Measurements from ENCODE around the gene ARHGAP26.

ARHGAP26 gene

DNA sequence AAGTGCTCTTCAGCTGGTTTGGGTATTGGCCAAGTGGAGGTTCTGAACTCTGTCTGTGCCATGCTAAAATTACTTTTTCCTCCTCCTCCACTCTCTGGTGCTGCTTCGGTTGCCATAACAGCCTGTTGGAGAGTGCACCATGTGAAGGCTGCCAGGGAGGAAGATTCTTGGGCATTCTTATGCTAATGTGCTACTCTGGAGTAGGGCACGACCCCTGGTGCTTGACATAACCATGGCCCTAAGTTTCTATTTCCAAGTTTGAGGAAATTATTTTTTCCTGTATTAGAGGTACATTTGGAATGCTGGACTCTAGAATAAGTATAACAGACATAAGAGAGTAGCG lies 111.6 kb downstream of the ARHGAP26 start:
- DNase-seq = no peak

DNA sequence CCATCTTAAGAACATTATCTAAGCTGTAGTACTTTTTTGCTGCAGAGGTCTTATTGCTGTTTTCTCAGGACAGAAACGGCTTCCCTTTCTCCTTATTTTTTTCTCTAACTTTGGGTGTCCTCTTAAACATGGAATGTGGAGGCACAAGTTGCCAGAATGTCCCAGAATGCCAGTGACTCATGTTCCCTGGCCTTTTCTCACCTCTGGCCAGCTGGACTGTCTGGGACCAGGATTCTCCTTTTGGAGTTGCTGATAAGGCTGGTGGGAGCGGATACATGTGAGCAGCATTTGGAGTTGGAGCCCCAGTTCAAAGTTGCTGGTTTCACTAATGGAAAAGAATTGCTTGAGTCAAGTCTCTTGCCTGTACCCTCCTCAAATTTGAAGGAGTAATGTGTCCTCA lies 112.8 kb downstream of the ARHGAP26 start:
- DNase-seq = no peak

DNA sequence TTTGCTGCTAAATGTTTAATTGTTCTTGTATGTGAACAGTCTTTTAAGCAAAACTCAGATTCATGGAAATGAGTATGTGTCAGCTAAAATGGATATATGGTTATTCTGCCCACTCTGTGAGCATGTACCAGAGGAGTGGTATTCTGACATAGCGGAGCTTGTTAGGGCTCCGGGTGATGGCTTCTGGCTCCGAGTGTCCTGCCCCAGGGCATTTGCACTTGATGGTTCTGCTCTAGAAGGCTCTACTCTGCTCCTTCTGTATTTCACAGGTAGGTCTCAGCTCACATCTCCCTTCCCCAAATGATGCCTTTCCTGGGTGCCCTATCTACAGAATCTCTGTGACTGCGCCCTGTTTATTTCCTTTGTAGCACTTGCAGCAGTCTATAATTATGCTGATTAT lies 113.3 kb downstream of the ARHGAP26 start:
- no peak for DNase-seq

DNA sequence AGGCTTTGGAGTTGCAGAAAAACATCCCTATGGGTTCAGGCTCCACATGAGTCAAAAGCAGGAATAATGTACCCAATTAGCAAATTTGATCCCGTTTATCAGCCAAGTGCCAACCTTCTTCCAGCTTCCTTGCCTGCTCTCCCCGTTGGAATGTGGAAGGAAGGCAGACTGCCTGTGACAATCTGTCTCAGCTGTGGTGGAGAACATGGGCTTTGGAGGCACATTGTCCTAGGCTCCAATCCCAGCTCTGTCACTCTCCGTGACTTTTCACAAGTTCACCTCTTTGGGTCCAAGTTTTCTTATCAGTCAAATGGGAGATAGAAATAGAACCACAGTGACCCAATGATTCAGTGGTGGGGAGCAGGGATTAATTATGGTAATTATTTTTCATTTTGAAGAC lies 113.9 kb downstream of the ARHGAP26 start:
- no peak for DNase-seq

DNA sequence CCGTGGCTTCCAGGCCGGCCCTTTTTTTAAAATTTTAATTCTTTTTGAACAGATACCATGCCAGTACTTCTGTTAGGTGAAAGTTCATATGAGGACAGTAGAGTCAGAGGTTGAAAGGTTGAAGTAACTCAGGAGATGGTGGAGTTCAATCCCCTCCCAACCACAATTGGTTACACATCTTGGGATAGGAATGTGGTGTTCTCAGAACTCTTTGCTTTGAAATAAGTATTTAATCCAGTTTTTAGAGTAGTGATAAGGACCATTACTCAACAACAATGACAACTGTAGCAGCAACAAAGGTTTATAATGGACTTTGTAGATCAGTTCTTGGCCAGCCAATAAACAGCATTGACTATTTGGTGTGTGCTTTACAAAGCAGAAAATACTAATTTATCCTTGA lies 116.0 kb downstream of the ARHGAP26 start:
- DNase-seq = no peak

DNA sequence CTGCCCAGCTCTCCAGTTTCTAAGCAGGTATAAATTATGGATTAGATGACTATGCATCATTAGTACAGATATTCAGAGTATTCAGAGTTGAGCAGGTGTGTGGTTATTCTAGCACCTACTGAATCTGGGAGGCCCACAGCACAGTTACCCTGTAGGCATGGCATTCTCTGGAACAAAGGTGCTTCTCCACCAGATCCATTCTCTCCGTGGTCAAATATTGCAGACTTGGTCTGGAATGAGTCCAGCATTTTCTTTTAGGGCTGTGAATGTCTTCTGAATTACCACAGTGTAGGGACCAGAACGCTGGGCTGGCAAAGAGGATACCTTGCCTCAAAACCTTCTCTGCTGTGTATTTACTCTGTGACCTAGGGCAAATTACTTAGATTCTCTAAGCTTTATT lies 116.8 kb downstream of the ARHGAP26 start:
- DNase-seq = no peak

DNA sequence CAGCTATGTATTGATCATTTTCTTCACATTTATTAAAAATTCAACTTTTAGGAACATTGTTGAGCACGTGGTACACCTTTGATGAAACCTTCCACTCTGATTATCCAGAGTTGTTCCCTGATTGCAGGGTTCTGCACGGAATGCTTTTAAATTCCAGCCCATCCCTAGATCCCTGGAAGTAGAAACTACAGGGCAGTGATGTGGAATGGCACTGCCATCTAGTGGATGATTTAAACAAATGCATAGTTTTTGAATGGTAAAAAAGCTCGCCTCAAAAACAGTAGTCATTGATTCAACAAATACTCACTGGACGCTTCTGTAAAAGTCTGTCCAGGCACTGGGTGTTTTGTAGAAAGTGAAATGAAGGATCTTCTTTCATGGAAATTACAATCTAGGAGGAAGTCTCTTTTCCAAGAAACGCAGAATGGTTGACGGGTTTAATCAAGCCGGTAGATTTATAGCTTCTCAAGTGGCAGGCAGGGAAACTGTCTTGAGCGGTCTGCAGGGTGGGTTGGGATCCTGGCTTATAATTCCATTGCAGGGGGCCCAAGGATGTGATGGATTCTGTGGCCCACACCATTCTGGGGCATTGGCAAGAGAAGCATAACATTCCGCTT lies 118.4 kb downstream of the ARHGAP26 start:
- DNase-seq = peak; percentile 39

DNA sequence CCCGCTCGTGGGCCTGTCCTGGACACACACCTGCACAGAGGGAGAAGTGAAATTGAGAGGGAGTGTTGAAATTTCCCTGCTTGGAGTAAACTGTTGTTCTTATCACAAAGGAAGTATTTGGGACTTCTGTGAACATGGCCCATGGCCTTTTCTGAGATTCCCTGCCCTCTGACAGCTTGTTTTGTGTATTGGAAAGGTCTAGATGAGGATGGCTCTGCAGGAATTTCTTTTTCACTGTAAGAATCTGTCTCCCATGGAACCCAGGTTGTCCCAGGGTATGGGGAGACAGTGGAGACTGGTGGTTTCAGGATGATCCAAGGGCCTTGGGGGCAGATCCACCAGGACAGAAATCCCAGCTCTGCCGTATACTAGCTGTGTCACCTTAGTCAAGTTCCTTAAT lies 121.8 kb downstream of the ARHGAP26 start:
- DNase-seq = no peak

DNA sequence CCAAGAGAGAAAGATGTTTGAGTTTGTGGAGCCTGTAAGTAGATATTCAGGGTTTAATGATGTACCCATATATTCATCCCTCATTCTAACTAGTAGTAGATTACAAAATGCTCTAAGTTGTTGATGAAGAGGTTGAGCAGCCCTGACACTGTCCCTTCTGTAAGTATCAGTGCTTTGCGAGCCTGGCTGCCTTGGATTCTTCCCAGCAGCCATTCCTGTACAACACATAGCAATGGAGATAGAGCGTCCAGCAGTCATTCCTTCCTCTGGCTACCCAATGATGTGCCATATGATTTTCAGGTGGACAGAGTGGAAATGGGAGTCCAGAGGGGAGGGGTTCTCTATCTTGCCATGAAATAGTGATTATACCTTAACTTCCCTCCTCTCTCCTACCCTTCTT lies 124.1 kb downstream of the ARHGAP26 start:
- no peak for DNase-seq

DNA sequence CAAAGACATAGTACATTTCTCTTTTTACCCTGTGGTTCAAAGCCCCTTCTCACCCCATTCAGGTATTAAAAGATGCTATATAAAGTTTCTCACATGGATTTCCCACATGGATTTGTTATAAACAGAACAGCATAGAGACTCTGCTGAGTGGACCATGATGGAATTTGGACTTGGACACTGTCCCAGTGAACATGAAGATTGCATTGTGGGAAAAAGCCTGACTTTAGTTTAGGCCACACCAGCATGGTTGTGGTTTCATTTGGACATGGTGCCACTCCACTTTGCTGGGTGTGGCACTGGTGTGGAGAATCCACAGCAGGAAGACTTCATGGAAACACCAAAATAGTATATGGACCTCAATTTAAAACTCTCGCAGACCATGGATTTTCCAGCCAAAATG lies 124.6 kb downstream of the ARHGAP26 start:
- no peak for DNase-seq

DNA sequence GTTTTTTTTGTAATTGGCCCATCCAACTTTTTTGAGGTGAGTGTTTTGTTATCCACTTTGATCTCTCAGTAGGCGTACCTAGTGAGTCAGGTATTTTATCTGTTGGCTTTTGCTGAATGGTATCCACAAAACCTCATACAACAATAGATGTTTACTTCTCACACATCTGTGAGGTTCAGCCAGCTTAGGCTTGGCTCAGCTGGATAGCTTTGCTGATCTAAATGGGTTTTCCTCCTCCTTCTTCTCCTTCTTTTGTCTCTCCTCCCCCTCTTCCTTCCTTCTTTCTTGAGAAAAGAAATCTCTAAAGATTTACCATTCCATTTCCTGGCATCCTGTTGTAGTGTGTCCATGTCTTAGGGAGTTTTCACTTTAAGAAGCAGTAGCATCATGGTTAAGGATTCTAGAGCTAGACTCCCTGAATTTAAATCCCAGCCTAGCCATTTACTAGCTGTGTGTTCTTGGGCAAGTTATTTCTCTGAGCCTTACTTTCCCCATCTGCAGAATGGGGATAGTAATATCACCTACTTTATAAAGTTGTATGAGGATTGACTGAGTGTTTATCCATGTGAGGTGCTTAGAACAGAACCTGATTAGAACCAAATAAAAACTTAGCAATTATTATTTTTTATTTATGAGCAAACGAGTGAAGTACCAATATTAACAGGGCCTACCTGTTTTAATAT lies 126.3 kb downstream of the ARHGAP26 start:
- DNase-seq = no peak

DNA sequence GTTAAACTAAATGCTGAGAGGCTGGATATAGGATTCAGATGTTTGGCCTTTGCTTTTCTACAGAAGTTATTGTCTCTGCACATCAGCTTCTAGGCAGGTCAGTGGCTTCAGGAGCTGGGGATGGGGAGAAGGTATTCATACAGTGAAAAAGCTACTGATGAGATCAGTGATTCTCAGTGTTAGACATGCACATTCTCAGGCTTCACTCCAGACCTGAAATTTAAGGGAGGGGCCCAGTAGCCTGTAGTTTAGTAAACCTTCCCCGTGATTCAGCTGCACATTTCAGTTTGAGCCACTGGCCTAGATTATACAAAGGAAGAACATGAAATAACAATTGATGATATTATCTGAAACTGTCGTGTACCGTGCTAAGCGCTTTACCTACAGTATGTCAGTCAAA lies 127.2 kb downstream of the ARHGAP26 start:
- no peak for DNase-seq

DNA sequence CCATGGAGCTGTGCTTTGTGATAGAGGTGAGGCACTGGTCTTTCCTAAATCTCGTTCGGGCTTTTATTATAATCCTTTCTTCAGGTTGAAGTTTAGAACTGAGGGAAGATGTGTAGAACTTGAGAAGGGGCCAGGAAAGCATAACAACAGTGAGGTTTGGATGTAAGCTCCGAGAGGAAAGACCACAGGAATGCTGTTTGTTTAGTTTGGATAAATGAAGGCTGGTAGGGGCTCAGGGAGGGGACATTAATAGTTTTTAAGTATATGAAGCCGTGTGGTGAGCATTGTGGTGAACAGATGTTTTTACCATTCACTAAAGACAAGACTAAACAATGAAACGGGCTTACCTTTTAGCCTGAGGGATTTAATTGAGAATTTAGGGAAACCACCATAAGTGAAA lies 130.8 kb downstream of the ARHGAP26 start:
- no peak for DNase-seq

DNA sequence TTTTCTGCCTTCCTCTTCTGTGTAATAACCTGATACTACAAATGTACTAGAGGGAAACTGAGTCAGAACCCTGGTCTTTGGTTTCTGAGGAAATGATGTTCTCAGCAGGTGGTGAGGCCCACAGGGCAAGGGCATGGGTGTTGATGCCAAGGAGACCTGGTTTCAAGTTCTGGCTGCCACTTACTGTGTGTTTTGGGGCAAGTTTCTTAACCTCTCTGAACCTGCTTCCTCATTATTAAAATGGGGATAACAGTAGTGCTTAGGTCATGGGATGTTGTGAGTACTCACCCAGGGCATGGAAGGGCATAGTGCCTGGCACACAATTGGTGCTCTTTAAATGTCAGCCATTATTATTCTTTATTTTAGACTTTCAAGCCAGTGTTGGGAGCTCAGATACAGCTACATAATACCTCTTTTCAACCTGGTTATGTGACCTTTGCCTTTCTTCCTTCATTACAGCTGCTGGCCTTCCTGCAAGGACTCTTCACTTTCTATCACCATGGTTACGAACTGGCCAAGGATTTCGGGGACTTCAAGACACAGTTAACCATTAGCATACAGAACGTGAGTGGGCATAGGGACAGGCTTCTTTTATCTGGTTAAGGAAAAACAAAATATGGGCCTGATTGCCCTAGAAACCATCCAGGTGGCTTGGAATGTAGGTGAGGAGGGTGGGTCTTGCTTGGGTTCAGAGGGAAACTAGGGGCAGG lies 131.5 kb downstream of the ARHGAP26 start:
- DNase-seq = no peak

DNA sequence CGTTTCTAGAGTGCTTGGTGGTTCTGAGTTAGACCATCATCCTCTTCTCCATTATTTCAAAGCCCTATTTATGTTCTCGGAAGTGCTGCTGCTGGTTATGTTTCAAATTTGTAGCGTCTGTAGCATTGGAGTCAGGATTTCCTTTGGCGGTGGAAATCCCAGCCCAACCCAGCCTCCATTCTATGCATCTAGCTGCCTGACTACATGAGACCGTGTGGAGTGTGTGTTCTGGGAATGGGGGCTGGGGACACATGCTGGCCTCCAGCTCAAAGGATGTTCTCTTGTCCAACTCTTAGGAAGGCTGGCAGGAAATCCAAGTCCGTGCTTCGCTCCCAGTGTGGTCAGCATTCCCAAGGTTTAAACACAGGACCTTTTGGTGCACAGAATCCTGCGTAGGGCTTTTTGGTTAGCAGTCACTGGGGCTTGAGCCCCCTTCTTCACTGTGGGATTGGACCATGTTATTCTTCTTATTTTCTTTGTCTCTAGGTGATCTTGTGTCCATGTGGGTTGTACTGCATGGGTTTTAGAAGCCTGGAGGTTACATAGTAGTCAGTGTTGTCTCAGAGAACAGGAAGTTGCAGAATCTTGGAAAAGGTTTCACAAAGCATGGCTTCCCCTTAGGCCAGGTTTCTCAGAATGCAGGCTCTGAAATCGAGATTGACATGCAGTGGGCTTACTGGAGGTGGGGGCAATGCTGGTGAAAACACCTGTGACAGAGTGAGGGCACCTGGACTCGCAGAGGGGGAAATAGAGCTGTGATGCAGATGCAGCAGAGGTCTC lies 132.2 kb downstream of the ARHGAP26 start:
- no peak for DNase-seq

DNA sequence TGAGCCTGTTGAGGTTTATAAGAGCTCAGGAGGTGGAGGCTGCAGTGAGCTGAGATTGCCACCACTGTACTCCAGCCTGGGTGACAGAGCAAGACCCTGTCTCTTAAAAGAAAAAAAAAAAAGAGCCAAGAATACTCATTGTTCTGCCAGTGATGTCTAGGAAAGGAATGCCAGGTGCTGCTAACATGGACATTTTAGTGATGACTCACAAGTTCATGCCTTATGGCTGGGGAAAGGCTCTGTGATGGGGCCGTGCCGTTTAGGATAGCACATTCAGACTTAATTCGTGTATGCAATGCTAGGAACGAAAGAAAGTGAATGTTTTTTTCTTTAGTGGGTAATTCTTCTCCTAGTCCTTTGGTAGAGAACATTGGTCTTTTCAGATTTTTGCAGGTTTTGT lies 134.2 kb downstream of the ARHGAP26 start:
- DNase-seq = no peak

DNA sequence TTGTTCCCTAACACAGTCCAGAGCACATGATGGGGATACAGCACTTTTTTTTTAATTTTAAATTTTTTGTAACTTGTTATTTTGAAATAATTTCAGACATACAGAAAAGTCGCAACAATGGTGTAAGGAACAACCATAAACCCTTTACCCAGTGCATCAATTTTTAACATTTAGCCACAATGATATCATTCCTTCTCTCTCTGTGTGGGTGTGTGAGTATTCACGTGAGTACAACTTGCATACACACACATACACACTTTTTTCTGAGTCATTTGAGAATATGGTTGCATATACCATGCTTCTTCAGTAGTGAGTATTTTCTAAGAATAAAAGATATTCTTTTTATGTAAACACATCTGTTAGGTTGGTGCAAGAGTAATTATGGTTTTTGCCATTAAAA lies 135.2 kb downstream of the ARHGAP26 start:
- DNase-seq = no peak

DNA sequence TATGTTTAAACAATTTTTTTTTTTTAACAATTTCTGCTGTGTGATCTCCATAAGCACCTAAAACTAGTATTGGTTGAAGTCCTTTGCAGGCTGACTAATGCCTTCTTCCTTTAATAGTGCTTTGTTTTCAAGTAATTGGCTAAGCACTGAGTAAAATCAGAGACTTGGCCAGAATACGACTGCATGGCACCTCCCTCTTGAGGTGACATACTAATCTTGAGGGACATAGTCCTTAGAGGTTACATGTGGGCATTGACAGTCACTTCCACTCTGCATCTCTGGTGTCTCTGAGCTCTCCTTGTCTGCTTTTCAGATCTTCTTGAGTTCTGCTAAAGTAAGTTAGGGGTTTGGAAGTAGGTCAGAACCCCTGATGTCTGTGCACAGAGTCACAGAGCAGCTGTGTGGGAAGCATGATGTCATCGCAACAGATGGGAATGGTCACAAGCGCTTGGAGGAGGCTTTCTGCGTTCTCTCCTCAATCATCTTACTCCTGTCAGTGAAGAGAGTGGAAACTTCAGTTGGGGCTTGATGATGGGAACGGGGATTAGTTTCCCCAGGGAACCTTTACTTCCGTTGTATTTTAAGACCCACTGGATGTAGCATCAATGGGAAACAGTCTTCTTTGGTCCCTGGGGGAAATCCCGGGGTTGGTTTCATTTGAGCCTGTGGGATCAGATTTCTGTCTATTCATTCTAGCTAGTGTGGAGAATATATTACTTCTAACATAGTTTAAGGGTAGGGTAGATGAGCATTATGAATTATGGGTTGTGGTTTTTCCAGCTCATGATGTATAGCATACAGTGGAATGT lies 136.9 kb downstream of the ARHGAP26 start:
- DNase-seq = no peak

DNA sequence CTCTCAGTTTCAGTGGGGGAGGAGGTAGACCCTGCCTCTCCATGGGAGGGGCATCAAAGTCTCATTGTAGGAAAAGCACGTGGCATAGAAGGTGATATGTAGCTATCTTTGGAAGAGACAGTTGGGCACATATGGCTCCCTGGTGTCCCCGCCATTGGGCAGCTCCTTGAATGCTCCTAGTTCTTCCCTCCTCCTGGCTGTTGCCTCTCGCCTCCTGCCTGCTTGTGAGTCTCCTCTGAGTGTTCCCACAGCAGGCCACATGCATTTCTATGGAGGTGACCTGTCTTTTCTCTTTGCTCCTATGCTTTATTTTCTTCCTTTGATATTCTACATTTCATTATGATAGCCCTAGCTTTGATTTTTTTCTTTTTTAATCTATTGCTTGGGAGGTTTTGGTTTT lies 138.5 kb downstream of the ARHGAP26 start:
- DNase-seq = no peak

DNA sequence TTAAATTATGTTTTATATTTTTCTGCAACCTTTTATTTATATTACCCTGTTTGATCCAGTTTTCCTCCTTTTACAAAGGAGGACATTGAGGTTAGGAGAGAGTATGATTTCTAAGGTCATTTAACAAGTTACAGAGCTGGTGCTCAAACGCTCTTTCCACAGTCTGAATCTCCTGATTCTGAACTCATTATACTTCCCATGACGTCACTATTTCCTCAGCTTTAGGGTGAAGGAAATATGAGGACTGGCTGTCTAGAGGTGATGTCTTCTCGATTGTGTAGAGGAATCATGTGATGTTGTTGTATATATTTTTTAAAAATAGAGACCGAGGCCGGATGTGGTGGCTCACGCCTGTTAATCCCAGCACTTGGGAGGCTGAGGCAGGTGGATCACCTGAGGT lies 140.0 kb downstream of the ARHGAP26 start:
- no peak for DNase-seq

DNA sequence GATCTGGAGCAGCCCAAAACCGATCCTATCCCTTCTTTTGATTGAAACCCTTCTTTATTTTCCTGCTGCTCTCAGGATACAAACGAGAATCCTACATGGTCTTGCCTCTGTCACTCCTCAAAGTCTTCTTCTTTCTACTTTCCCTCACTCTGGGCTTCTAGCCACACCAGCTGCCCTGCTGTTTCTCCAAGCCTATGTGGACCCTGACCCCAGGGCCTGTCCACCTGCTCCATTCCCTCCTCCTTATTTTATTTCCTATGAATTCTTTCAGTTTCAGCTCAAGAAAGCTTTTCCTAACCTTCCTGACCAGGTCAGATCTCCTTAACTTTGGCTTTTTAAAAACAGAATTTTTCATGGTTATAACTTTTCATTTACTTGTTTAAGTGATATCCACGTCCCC lies 141.0 kb downstream of the ARHGAP26 start:
- DNase-seq = no peak

DNA sequence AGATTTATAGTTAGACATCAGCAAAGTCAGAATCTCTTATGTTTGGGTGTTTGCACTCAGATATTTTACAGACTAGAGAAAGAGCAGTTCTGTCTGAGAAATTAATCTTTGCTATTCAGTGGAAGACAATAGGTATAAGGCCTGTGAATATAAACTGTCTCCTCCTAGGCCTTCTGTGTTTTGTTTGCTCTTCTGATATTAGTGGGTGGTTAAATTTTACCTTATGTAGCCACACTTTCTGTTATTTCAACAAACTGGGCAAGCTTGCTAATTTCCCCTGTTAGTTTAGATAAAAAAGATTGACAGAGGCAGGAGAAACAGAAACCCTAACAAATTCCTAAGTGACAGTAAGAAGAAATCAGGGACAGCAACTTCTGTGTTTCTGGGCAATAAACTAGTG lies 141.6 kb downstream of the ARHGAP26 start:
- no peak for DNase-seq

All from CD4-positive, alpha-beta T cell treated with Interleukin-21 for 1 hour (primary cell).